GM21786 (cell line): ENCODE measurements around the gene MPST.
"Not testable (repeated sequence)": the region's sequence is repeated elsewhere in the genome, so short reads cannot be mapped to it uniquely, and the experiment has no call there.

Source experiments
- ATAC-seq: cut with Tn5 transposase; IDR thresholded peaks from one replicate; pipeline ENCODE4 v1.9.1; 2021; ENCODE audit not compliant: unreplicated experiment

The MPST gene

GRCh38 chr22:37059876-37060449, 40.4 kb downstream of the MPST start:
- ATAC-seq: no peak

- ATAC-seq: no peak
These were observed 41.5 kb downstream of the MPST start for GRCh38 chr22:37060801-37061610.

GRCh38 chr22:37061611-37062375, 42.3 kb downstream of the MPST start:
- no peak for ATAC-seq

GRCh38 chr22:37062376-37062675, 42.8 kb downstream of the MPST start:
- ATAC-seq: no peak

- no peak for ATAC-seq
These were observed 43.3 kb downstream of the MPST start for GRCh38 chr22:37062702-37063381.

GRCh38 chr22:37063431-37064420, 44.2 kb downstream of the MPST start:
- ATAC-seq: no peak

- no peak for ATAC-seq
These were observed 45.0 kb downstream of the MPST start for GRCh38 chr22:37064553-37064952.

- no peak for ATAC-seq
These were observed 45.6 kb downstream of the MPST start for GRCh38 chr22:37065180-37065579.

- ATAC-seq: no peak
These were observed 46.4 kb downstream of the MPST start for GRCh38 chr22:37065961-37066360.

- ATAC-seq: no peak
These were observed 47.9 kb downstream of the MPST start for GRCh38 chr22:37067428-37067827.

GRCh38 chr22:37068859-37069258, 49.3 kb downstream of the MPST start:
- no peak for ATAC-seq

- no peak for ATAC-seq
These were observed 49.8 kb downstream of the MPST start for GRCh38 chr22:37069319-37069718.

GRCh38 chr22:37069719-37070118, 50.2 kb downstream of the MPST start:
- ATAC-seq: no peak

- no peak for ATAC-seq
These were observed 50.8 kb downstream of the MPST start for GRCh38 chr22:37070334-37070733.

- ATAC-seq: no peak
These were observed 51.2 kb downstream of the MPST start for GRCh38 chr22:37070744-37071143.

GRCh38 chr22:37071850-37072592, 52.5 kb downstream of the MPST start:
- not testable (repeated sequence) for ATAC-seq

- ATAC-seq: no peak
These were observed 53.1 kb downstream of the MPST start for GRCh38 chr22:37072673-37073072.

GRCh38 chr22:37074537-37074936, 55.0 kb downstream of the MPST start:
- ATAC-seq: no peak

- ATAC-seq: no peak
These were observed 55.5 kb downstream of the MPST start for GRCh38 chr22:37075046-37075445.
